ENCODE results near the gene TPSAB1.
"Not testable (repeated sequence)": the region's sequence is repeated elsewhere in the genome, so short reads cannot be mapped to it uniquely, and the experiment has no call there.

Gene TPSAB1

DNA sequence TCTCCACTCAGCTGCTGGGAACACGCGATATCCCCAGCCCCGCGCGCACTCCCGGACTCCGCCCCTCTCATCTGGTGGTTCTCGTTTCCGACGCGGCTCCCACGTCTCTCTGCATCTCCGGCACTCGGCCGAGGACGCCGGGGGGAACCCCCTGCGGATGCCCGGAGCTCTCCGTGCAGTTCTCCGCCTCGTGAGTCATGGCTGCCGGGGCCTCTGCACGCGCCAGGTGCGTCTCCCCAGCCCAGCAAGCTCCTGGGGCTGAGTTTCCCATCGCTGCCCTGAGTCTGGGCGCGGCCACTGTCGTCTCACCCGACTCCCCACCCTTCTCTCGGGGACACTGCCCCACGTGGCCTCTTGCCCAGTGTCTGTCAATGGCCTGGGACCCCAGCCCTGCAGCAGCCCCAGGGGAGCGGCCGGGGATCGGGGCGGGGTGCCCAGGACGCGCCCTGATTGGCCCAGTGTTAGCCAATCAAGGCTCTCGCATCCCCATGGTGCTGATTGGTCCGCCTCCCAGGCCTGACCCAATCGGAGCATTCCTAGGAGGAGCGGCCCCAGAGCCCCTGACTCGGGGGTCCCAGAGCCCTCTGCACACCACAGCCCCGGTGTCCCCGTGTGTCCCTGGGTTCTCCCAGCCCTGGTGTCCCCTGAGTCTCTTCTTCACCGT lies 13.3 kb downstream of the TPSAB1 start:
- not testable (repeated sequence) for DNase-seq

DNA sequence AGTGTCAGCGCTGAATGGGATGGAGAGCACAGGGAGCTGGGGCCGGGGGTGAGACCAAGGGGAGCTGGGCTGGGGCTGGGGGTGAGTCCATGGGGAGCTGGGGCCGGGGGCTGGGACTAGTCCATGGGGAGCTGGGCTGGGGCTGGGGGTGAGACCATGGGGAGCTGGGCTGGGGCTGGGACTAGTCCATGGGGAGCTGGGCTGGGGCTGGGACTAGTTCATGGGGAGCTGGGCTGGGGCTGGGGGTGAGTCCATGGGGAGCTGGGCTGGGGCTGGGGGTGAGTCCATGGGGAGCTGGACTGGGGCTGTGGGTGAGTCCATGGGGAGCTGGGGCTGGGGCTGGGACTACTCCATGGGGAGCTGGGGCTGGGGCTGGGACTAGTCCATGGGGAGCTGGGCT lies 14.3 kb downstream of the TPSAB1 start:
- DNase-seq: not testable (repeated sequence)

DNA sequence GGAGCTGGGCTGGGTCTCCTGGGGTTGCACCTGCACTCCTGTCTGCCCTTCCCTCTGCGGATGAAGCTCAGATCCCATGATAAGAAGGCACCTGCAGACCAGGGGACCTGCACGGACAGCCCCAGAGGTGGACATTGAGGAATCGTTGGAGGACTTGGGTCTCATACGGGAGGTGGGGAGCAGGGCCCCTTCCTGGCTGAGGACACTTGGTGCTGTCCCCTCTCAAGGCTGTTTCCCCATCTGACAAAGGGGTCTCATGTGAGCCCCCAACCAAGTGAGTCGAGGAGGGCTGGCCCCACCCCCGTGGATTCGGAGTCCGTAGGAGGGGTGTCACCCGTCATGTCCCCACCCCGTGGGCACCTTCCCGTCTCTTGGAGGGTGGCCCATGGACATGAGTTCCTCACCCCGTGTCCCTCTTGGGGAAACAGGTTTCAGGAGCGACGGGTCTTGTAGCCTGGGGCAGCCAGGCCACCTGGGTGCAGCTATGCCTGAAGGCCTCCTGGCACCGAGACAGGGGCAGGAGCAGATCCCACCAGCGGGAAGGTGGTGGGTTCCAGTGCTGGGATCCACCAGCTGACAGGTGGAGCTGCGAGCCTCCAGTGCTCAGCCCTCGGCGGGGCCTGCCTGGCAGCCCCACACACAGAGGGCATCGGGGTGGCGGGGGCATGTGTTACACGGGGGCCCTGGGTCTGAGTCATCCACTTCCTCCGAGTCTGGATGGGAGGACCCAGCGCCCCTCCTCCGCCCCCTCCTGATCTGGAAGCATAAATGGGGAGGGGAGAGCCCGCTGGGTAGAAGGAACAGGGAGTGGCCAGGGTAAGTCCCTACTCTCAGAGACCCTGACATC lies 15.0 kb downstream of the TPSAB1 start, which contains the start of gene TPSD1:
TSS of gene TPSD1 (plus strand) at position 794 of the 847 bp plus-strand sequence. CDS start 212 bp downstream, outside the sequence.
- DNase-seq: not testable (repeated sequence)

DNA sequence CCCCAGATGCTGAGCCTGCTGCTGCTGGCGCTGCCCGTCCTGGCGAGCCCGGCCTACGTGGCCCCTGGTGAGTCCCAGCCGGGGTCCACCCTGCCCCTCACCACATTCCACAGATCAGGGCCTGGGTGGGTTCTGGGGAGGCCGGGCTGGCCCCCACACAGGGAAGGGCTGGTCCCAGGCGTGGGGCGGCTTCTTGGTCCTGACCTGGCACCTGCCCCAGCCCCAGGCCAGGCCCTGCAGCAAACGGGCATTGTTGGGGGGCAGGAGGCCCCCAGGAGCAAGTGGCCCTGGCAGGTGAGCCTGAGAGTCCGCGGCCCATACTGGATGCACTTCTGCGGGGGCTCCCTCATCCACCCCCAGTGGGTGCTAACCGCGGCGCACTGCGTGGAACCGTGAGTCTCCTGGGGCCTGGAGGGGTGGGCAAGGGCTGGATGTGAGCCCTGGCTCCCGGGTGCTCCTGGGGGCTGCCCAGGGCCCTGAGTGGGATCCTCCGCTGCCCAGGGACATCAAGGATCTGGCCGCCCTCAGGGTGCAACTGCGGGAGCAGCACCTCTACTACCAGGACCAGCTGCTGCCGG lies 15.9 kb downstream of the TPSAB1 start:
- DNase-seq: not testable (repeated sequence)

DNA sequence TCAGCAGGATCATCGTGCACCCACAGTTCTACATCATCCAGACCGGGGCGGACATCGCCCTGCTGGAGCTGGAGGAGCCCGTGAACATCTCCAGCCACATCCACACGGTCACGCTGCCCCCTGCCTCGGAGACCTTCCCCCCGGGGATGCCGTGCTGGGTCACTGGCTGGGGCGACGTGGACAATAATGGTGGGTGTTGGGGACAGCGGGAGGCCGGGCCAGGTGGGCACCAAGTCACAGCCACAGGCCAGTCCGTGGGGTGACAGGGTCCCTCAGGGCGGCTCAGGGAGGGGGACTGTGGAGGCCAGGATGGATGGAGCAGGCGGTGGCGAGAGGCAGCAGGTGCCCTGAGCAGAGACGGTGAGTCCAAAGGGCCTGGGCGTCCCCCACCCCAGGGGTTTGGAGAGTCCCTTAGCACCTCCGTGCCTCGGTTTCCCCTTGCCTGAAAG lies 16.4 kb downstream of the TPSAB1 start:
- DNase-seq: no peak

DNA sequence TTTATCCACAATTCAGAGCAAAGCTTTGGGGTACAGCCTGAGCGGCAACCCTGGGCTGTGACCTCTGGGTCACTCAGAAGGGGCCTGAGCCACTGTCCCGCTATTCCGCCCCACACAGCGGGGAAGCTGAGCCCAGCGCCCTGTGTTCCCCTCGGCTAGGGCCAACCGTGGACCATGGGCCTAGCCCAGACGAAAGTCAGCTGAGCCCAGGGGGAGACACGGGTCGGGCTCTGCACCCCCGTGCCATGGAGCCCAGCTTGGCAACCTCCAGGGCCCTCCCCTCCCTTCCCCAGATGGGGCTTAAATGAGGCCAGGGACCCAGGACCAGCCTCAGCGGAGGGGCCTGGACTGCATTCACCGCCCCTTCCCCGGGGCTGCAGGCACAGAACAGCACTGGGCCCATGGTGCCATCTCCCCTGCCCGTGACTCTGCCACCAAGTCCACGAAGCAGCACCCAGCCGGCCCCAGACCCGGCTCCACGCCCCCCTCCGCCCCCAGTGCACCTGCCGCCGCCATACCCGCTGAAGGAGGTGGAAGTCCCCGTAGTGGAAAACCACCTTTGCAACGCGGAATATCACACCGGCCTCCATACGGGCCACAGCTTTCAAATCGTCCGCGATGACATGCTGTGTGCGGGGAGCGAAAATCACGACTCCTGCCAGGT lies 17.2 kb downstream of the TPSAB1 start:
- no peak for DNase-seq

DNA sequence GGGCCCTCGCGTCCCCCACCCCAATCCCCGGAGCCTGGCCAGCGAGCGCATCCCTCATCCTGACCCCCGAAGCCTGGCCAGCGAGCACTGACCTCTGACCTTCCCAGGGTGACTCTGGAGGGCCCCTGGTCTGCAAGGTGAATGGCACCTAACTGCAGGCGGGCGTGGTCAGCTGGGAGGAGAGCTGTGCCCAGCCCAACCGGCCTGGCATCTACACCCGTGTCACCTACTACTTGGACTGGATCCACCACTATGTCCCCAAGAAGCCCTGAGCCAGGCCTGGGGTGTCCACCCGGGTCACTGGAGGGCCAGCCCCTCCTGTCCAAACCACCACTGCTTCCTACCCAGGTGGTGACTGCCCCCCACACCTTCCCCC lies 17.7 kb downstream of the TPSAB1 start:
- DNase-seq: no peak

DNA sequence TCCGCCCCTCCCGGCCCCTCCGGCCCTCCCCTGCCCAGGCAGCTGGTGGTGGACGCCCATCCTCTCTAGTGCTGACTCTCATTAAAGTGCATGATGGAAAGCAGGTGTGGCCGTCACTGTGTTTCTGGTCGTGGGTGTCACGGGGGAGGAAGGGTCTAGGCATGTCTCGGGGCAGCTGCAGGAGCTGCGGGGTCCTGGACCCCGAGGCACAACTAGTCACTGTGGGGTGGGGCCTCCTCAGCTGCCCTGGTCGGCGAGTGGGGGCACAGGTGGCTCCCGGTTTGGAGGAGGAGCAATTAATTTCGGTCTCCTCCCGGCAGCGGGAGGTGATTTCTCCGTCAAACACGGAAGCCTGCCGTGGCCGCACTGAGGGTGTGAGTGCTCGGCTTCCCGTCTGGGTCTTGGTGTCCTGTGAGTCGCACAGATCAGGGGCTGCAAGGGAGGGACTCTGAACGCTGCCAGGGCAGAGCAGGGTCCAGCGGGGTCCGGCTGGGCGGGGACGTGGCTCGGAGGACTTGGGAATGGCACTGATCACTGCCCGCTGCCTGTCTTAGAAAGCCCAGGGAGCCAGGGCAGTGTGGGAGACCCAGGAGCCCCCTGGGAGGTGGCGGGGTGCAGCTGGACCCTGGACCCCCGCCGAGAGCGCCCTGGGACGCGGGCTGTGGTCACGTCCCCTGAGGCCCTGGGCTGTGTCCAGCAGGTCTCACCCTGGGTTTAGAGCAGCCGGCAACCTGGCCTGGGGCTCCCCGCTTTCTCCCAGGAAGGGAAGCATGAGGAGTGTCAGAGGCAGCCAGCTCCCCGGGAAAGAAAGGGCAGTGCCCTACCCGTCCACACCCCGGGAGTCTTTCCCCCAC lies 18.6 kb downstream of the TPSAB1 start:
- DNase-seq: no peak

DNA sequence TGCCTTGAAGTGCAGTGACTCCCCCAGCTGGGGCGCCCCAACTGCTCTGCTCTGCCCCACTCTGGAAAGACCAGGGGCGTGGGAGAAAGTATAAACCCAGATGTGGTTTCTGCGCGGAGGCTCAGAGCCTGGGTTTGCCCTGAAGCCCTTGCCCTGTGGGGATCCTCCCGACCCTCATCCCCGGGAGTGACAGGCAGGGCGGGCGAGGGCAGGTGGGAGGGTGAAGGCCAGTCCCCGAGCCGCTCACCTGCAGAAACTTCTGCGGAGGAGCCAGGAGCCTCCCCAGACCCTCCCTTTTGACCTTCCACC lies 19.2 kb downstream of the TPSAB1 start:
- DNase-seq: no peak

DNA sequence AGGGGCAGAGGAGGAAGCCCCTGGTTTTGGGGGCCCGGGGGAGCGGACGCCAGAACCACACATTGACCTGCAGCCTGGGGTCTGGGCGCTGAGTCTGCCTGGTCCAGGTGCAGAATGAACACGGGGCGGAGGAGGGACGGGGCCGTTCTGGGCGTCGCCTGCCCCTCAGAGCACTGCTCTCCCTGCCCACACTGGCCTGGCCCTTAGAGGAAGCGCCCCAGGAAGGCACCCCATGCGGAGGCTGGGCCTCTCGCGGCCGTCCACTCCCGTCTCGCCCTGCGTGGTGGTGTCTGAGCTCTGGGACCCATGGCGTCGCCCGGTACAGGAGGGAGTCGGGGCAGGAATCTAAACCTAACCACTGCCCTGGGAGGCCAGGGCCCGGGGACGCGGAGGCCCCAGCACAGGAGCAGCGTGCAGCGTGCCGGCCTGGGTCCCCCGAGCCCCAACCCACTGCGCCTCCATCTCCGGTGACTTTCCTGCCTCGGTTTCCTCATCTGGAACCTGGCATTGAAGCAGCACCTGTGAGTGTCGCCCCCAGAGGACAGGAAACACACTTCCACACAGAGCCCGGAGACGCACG lies 19.7 kb downstream of the TPSAB1 start:
- no peak for DNase-seq

DNA sequence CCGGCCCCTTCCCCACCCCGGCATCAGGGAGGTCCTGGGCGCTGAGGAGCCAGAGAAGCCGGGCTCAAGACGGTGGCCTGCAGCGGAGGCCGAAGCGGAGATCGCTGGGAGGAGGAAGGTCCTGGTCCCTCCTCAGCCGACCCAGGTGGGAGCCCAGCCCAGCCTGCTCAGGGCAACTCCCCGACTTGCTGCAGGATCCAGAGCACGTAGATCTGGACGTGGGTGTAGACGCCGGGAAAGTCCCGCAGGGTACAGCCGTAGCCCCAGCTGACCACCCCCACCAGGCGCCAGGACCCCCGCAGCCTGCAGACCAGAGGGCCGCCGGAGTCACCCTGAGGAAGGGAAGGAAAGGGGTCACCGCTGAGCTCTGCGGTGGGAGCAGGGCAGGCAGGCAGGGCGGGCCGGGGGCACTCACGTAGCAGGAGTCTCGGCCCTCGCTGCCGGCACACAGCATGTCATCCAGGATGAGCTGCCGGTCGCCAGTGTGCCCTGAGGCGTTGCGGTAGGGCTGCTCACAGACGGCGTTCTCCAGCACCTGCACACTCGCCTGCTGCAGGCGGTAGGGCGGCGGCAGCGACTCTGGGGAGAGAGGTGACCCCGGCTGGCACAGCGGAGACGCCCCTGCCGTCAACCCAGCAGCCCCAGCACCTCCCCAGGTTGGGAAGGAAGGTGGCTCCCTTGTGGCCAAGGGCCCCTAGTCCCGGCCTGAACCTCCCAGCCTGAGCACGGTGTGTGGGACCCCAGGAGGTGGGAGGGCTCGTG lies 20.8 kb downstream of the TPSAB1 start:
- no peak for DNase-seq

DNA sequence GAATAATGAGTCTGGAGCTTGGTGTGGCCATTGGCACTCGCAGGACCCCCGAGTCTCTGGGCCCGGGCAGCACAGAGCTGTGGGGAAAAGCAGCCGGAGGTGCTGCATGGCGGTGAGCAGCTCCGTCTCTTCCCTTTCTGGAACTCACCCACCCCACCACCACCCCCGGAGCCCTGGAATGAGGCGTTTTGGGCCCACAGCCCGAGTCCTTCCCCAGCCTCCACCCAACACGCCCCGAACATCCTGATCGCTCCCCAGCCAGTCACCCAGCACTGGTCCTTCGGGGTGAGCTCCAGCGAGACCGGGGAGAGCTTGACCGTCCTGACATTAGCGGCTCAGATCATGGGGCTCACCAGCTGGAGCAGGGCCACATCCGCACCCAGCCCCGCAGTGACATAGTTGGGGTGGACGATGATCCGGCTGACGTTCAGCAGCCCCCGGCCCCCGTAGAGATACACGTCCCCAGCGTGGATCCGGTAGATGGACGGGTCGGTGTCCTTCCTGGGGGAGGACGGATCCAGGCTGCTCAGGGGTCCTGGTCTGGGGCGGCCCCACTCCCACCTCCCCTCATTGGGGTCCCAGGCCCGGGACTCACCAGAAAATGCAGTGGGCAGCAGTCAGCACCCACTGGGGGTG lies 21.8 kb downstream of the TPSAB1 start:
- no peak for DNase-seq

DNA sequence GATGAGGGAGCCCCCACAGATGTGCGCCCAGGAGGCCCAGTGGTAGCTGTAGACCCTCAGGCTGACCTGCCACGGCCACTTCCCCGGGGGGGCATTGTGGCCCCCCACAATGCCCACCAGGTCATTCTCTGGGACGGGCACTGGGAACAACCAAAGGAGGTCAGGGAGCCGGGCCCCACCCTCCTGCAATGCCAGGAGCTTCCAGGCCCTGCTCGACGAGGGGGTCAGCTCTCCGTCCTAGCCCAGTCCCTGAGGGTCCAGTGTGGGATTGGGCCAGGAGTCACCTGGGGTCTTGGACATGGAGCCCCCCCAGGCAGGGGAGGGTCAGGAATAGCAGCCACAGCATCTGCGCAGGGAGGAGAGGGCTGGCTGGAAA lies 22.3 kb downstream of the TPSAB1 start:
- no peak for DNase-seq

DNA sequence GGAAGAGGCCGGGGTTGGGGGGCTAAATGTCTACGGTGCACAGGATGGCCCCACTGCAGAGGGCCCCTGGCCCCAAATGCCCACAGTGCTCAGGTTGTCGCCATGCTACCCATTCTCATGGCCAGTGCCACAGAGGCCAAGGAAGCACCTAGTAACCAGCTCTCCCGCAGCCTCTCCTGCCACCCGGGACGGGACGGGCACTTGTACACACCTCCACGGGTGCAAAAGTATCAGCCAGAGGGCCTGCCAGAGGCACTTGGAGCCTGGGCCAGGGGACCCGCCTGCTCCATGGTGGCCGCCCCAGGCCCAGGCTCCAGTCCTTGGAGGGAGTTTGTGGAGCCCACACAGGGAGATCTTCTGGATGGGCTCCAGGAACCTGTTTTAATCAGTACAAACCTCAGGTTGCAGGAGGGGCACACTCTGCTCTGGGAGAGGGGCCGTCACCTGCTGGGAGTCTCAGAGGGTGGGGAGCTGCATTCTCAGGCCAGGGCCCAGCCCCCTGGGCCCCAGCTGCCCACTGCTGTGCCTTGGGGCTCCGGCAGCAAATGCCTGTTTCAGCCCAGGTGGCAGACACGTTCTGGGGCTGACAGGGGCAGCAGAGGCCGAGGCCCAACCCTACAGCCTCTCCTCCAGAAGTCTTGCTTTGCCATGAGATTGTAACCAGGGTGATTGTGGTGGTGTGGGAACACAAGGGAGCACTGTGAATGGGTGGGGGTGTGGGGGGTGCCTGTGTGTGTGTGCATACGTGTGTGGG lies 23.3 kb downstream of the TPSAB1 start:
- no peak for DNase-seq

DNA sequence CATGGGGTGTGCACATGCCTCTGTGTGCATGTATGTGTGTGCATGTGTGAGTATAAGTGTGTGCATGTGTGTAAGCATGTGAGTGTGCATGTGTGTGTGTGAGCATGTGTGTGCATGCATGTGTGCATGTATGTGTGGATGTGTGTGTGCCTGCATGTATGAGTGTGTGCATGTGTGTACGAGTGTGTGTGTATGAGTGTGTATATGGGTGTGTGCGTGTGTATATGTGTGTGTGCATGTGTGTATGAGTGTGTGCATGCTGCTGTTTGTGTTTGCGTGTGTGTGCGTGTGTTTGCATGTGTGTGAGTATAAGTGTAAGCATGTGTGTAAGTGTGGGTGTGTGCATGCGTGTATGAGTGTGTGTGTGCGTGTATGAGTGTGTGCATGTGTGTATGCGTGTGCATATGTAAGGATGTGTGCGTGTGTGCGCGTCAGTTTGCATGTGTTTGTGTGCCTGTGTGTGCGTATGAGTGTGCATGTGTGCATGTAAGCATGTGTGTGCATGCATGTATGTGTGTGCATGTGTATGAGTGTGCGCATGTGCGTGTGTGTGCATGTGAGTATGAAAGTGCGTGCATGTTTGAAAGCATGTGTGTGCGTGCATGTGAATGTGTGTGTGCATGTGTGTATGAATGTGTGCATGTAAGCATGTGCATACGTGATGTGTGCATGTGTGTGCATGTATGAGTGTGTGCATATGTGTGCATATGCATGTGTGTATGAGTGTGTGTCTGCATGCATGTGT lies 24.0 kb downstream of the TPSAB1 start:
- no peak for DNase-seq

DNA sequence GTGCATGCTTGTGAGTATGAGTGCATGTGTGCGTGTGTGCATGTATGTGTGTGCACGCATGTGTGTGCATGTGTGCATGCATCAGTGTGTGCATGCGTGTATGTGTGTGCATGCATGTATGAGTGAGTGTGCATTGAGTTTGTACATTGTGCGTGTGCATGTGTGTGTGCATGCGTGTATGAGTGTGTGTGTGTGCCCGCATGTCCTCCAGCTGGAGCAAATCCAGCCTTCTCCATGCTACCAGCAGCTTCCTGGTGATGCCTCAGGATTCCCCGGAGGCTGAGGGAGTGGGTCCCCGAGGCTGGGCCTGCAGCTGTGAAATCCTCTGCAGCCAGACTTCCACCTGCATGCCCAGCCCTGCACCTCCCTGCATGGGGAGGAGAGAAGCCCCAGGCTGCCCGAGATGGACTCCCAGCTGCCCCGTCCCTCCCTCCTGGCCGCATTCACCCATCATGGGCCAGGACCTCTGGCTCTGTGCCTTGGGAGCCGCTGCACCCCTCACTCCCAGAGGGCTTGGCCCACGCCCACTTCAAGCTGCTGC lies 24.7 kb downstream of the TPSAB1 start:
- DNase-seq: no peak

DNA sequence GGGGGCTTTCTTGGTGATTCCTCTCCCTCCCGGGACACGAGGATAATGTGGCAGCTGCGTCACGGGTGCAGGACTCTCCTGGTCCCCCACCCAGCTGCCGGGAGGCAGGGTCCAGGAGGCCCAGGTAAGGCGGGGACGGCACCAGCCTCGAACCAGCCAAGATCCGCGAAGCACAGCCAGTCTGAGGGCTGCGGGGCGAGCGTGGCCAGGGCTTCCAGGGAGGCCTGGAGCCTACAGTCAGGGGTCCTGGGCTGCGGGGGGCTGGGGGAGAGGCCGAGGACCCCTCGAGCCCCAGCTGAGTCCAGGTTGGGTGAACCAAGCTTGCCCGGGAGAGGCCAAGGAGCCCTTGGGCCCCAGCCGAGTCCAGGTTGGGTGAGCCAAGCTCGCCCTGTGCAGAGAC lies 25.3 kb downstream of the TPSAB1 start:
- no peak for DNase-seq

DNA sequence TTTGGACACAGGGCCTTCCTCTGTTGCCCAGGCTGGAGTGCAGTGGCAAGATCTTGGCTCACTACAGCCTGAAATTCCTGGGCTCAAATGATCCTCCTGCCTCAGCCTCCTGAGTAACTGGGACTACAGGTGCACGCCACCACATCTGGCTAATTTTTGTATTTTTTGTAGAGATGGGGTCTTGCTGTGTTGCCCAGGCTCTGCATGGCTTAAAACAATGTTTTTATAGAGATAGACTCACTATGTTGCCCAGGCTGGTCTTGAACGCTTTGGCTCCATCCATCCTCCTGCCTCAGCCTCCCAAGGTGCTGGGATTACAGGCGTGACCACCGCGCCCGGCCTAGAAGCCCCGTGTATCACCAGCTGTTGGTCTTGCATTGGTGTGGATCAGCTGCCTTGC lies 28.9 kb downstream of the TPSAB1 start:
- DNase-seq: not testable (repeated sequence)

DNA sequence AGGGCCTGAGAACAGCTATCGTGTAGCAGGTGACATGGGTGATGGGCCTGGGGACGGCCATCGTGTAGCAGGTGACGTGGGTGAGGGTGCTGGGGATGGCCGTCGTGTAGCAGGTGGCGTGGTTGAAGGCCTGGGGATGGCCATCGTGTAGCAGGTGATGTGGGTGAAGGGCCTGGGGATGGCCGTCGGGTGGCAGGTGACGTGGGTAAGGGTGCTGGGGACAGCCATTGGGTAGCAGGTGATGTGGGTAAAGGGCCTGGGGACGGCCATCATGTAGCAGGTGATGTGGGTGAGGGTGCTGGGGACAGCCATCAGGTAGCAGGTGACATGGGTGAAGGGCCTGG lies 30.8 kb downstream of the TPSAB1 start:
- DNase-seq: no peak
